GM19324 (cell line): ENCODE results near the gene ITGB1.
"Not testable (repeated sequence)": the region's sequence is repeated elsewhere in the genome, so short reads cannot be mapped to it uniquely, and the experiment has no call there.

Experiments
- ATAC-seq: cut with Tn5 transposase; IDR thresholded peaks from one replicate; pipeline ENCODE4 v1.9.1; 2021; ENCODE audit warnings: mild to moderate bottlenecking, moderate library complexity; ENCODE audit not compliant: unreplicated experiment, low FRiP score

The ITGB1 gene

GRCh38 chr10:32958085-32959005 is at the start of gene ITGB1:
ITGB1 (minus strand) TSS chr10:32958230; CDS start chr10:32935558, 22,672 bp downstream.
- ATAC-seq: peak; percentile 87

GRCh38 chr10:33006342-33006887 is 48.4 kb upstream of the ITGB1 start:
- ATAC-seq: no peak

DNA sequence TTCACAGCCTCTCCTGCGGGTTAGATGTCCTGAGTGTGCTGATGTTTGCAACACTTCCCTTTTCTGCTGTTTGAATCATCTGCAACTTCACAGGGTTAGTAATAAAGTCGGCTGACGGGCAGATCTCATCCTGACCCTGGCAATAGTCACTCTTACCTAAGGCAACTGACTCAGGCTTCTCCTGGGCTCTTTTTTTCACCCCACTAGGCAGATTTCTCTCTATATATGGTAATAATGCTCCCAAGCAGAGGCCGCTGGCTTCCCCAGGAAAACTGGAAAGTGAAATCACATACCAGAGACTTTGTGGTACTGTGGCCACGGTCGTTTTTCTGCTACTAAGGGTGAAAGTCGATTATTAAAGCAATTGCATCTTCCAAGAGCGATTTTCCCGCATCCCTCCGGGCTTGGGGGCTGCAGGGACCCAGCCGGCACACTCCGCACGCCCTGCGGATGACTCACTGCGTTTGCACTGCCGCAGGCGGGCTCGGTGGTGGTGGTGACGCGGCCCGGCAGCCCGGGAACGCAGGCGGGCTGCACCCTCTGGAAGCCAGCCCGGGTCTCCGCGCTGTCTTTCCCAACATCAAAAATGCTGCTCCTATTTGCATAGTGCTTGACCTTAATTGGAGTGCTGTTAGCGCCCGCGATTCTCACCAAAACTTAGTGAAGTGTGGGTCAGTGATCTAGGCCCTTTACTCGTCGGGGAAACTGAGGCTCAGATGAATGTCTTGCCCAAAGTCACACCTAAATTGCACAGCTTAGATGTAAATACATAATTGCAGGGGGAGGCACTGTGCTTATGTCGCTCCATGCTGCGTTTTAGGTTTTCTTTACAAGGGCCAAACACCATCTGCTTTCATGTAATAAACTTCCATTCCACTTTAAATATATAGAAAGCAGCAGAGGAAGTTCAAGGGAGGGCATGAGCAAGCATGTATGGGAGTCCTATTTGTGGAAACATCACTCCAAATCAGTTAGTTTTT is 47.6 kb upstream of the ITGB1 start:
- no peak for ATAC-seq

DNA sequence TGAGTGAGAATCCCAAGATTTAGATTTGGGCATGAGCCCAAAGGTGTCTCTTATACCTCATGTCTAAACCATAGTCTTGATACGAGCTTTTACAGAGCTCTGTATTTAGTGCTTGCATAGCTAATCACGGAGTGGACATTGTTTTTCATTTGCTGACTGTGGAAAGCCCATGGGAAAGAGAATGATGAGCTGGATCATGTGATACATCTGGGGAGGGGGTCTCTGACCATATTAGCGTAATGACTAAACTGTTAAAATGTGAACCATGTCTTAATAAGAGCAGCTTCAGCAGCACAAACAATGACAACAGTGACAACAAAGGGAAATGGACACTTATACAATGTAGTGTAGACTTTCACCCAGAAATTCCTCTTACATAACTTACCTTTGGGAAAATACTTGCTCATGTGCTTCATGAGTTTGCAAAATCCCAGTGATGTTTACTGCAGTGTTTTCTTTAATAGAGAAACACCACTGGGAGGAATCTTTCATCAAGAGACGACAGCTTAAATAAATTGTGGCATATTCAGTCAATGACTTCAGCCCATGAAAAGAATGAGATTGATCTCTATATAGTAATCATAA is 44.0 kb upstream of the ITGB1 start:
- no peak for ATAC-seq

DNA sequence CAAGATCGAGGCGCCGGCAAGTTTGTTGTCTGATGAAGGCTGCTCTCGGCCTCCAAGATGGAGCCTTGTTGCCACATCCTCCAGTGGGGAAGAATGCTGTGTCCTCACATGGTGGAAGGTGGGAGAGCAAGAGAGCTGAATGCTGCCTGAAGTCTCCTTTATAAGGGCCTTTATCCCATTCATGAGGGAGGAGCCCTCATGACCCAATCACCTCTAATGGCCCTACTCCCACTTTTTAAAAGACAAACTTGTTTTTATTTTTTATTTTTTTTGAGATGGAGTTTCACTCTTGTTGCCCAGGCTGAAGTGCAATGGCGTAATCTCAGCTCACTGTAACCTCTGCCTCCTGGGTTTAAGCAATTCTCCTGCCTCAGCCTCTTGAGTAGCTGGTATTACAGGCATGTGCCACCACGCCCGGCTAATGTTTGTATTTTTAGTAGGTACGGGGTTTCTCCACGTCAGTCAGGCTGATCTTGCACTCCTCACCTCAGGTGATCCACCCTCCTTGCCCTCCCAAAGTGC is 40.1 kb upstream of the ITGB1 start:
- not testable (repeated sequence) for ATAC-seq

- peak; percentile 74 for ATAC-seq
These were observed 37.7 kb upstream of the ITGB1 start for GRCh38 chr10:32995751-32996150.

- no peak for ATAC-seq
These were observed 37.1 kb upstream of the ITGB1 start for GRCh38 chr10:32995066-32995622.

GRCh38 chr10:32994632-32995031 is 36.6 kb upstream of the ITGB1 start:
- not testable (repeated sequence) for ATAC-seq

DNA sequence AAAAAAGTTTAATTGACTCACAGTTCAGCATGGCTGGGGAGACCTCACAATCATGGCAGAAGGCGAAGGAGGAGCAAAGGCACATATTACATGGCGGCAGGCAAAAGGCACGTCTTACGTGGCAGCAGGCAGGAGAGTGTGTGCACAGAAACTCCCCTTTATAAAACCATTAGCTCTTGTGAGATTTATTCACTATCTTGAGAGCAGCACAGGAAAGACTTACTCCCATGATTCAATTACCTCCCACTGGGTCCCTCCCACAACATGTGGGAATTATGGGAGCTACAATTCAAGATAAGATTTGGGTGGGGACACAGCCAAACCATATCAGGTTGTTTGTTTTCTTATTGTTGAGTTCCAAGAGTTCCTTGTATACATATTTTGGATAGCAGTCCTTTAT is 34.3 kb upstream of the ITGB1 start:
- not testable (repeated sequence) for ATAC-seq

- no peak for ATAC-seq
These were observed 32.8 kb upstream of the ITGB1 start for GRCh38 chr10:32990811-32991210.

DNA sequence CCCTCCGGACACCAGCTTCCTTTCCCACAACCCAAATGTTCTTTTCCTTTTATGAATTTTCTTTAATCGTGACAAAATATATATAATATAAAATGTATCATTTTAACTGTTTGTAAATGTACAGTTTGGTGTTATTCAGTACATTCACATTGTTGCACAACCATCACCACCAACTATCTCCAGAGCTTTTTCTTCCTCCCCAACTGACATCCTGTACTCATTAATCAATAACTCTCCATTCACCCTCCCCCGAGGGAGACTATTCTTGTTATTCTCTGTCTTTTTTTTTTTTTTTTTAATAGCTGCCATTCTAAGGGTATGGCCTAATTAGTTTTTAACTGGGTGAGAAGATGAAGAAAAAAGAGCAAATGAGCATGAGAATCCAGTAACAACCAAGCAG is 30.6 kb upstream of the ITGB1 start:
- no peak for ATAC-seq

GRCh38 chr10:32987172-32987571 is 29.1 kb upstream of the ITGB1 start:
- ATAC-seq: no peak

DNA sequence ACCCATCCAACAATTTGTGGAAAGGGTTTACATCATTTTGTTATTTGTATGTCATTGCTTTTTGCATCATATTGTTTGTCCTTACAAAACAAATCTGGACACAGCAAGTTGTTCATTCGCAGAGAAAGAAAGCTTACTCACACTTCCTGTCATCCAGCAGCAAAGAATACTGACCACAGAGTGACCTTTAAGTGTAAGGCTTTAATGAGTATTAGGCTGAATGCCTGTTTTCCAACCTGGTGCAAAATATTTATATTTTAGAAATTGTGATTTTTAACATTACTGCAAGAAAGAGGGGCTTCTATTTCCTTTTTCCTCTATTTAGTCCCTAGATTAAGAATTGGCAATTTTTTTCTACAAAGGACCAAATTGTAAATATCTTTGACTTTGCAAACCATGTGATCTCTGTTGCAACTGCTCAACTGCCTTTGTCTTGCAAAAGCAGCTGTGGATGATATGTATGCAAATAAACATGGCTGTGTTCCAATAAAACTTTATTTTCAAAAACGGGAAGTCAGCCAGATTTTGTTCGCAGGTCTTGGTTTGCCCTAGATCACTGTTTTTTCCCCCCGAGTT is 27.8 kb upstream of the ITGB1 start:
- ATAC-seq: no peak

DNA sequence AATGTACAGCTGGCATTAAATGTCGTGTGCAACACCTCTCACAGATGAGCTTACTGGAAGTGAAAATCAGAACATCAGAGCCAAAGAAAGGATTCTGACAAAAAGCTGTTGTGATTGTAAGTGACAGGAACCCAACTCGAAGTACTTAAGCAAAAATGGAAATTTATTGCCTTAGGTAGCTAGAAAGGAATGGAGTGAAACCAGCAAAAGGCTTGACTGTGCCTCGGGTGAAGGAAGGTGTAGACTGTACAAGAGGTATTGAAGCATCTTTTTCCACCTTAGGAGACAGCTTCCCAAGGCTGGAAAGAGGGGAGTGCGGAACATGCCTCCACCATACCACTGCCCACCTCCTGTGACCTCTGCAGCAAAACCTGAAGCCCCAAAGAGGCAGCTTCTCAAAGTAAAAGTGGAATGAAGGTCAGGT is 27.3 kb upstream of the ITGB1 start:
- no peak for ATAC-seq

- no peak for ATAC-seq
These were observed 26.1 kb upstream of the ITGB1 start for GRCh38 chr10:32984003-32984600.

DNA sequence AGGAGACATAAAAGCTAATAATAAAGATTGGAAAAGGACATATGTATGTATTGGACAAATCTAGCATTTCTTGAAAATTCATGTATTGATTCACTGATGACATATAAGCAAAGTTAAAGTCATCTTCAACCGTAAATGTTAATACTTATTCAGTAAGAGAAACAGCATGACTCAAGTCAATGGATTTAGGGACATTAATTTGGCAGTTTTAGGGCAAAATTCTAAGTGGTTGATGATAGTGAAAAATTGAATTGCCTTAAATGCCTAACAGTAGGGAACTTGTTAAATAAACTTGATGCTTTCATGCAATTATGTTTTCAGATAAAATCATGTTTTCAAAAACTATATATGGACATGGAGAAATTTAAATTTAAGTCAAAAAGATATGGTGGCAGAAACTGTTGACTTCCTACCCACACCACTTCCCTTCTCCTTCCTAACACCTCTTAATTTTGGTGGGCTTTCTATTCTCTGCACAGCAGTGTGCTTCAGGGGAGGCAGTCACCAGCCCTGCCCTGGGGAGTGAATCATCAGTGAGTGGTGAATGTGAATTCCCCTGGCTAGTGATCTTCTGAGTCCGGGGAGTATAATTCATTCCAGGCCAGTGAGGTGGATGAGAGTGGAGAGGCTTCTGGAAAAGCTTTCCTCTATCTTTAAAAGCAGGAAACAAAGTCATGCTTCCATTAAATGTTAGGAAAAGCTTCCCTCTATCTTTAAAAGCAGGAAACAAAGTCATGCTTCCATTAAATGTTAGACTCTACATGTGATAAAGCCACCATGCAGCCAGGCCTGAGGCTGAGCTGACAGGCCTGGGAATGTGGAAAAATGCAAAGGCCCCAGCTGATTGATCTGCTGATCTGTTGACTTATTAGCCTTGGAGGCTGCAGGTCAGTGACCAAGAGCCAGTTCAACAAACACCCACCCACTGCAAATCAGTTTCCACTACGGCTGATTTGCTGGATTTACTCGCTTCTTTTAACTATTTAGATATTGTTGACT is 25.2 kb upstream of the ITGB1 start:
- no peak for ATAC-seq

DNA sequence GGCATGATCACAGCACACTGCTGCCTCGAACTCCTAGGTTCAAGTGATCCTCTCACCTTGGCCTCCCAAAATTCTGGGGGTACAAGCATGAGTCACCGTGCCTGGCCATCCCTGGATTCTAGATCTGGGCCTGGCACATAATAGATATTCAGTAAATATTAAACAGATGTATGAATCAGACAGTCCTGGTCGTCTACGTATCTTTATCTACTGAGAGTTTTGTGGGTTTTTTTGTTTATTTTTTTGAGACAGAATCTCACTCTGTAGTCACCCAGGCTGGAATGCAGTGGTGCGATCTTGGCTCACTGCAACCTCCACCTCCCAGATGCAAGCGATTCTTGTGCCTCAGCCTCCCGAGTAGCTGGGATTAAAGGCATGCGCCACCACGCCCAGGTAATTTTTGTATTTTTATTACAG is 24.3 kb upstream of the ITGB1 start:
- no peak for ATAC-seq

DNA sequence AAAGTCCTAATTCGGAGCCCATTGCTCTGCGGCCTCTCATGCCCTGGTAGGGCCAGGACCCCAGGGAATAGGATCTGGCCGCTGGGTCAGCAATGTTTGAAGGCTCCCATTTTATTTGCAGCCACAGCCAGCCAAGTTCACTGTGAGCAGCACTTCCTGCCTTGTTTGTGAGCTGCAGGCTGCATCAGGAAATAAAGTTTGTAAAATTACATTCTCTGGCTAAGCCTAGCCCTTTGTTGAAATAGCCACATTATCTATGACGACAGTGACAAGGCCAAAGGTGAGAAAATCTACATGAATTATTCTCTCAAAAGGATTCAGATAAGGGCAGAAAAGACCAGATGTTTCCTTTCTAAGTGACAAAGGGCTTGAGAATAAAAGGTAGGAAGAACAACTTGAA is 23.7 kb upstream of the ITGB1 start:
- ATAC-seq: no peak
